Upper lobe of left lung (tissue), 6 donors: Measurements from ENCODE around the gene NOM1. TPM values are rescaled to one million over a fixed set of nuclear protein-coding genes. Genes with fewer than 3 reads are reported as not detected.
"Not testable (repeated sequence)": the region's sequence is repeated elsewhere in the genome, so short reads cannot be mapped to it uniquely, and the experiment has no call there.

ENCODE experiments used
- ATAC-seq, 2 donors: fragments of 200-7000 bp; cut with Tn5 transposase; one replicate each; pipeline ENCODE4 v1.9.1; 2022; ENCODE audit warnings: mild to moderate bottlenecking in 2 of 2, moderate library complexity in 2 of 2; ENCODE audit not compliant: low FRiP score in 2 of 2
- DNase-seq, 2 donors: peaks; one replicate each; pipeline ENCODE4 v3.0.0-alpha.2; 2019 to 2020
- H3K27ac ChIP-seq, 4 donors: fragments of 200-600 bp; sonication (generic); one replicate each; pipeline ENCODE4 v1.5.1; 2016 to 2019
- H3K27me3 ChIP-seq, 4 donors: fragments of 200-600 bp; sonication (generic); one replicate each; pipeline ENCODE4 v1.5.1; 2017 to 2019
- H3K36me3 ChIP-seq, 4 donors: fragments of 200-600 bp; sonication (generic); one replicate each; pipeline ENCODE4 v1.5.1; 2016 to 2019
- H3K4me1 ChIP-seq, 4 donors: fragments of 200-600 bp; sonication (generic); one replicate each; pipeline ENCODE4 v1.5.1; 2018 to 2019
- H3K4me3 ChIP-seq, 4 donors: fragments of 200-600 bp; sonication (generic); one replicate each; pipeline ENCODE4 v1.5.1; 2017 to 2019; ENCODE audit warnings: mild to moderate bottlenecking in 2 of 4, moderate library complexity in 1 of 4
- H3K9me3 ChIP-seq, 4 donors: fragments of 200-600 bp; sonication (generic); one replicate each; pipeline ENCODE4 v1.5.1; 2018 to 2019
- CTCF ChIP-seq, 6 experiments: fragments of 450-650 bp in 4 of 6; fragments of 200-600 bp in 2 of 6; sonication (generic) in 2 of 6; IDR thresholded peaks; one replicate each; pipeline ENCODE4 v1.5.1; 2016 to 2019; ENCODE audit warnings: antibody characterized with exemption in 6 of 6
- EP300 ChIP-seq, 4 donors: sonication (generic); formaldehyde crosslinking; IDR thresholded peaks; one replicate each; pipeline ENCODE4 v1.5.1; 2017; ENCODE audit warnings: antibody characterized with exemption in 4 of 4, control low read depth in 2 of 4
- POLR2A ChIP-seq, 4 donors: fragments of 450-650 bp; IDR thresholded peaks; one replicate each; pipeline ENCODE4 v1.5.1; 2016 to 2017; ENCODE audit warnings: antibody characterized with exemption in 4 of 4, mild to moderate bottlenecking in 2 of 4
- POLR2AphosphoS5 ChIP-seq, 2 donors: sonication (generic); formaldehyde crosslinking; IDR thresholded peaks; one replicate each; pipeline ENCODE4 v1.5.1; 2017; ENCODE audit warnings: antibody characterized with exemption in 2 of 2
- WGBS, 2 donors: methylation state at CpG; one replicate each; pipeline ENCODE4 v1.1.5; 2017 to 2018; 5-methylcytosine and 5-hydroxymethylcytosine counted together
- total RNA-seq, 6 donors: library from RNA; depleted of rRNA in 4 of 6; stranded (reverse); fragments of >200 nt in 4 of 6; gene quantifications; one replicate each; pipeline versions ENCODE4 v1.1.0 to v1.2.1, GENCODE V29; 2016 to 2021
- donor health status: DM: no; HTN: no; CAD: no; lungs with moderate emphysema.
- donor health status: DM: no; HTN: yes; CAD: no; lungs with severe emphysema.

The NOM1 gene
- 10 to 100 TPM; 18.7 to 49.2 (median 22.8) TPM for total RNA-seq

GRCh38 chr7:156949541-156950380 is at the start of gene NOM1:
NOM1 (plus strand) TSS chr7:156949712; CDS start chr7:156949738, 26 bp downstream.
- TF ChIP-seq EP300 (IDR thresholded peaks at IDR 0.05) = no peak
- TF ChIP-seq POLR2A (IDR thresholded peaks at IDR 0.05) = peak in 2 of 4 donors; percentile 16 to 77
- peak; percentile 94 to 100 (median 98) for TF ChIP-seq CTCF (IDR thresholded peaks at IDR 0.05)
- TF ChIP-seq POLR2AphosphoS5 (IDR thresholded peaks at IDR 0.05) = peak; percentile 36 to 63
- H3K4me1 ChIP-seq = peaks cover 20 to 42% (median 24%) of the 10 kb centered on the region in 4 donors
- H3K4me3 ChIP-seq = peak within 1 kb of the TSS; percentile 79 to 100 (median 100)
- H3K27ac ChIP-seq = peak within 1 kb of the TSS; percentile 47 to 76 (median 57)
- H3K9me3 ChIP-seq = no peaks in the 10 kb centered on the region
- 0% methylated on average over 47 to 74 of the region's 115 CpGs for WGBS, 2 donors
- H3K36me3 ChIP-seq = peaks cover 6 to 28% (median 21%) of the 10 kb centered on the region in 4 donors
- ATAC-seq (peak; percentile 94 to 99), DNase-seq (peak; percentile 85 to 98)
- no peaks in the 10 kb centered on the region for H3K27me3 ChIP-seq

GRCh38 chr7:156900093-156900492 is 49.4 kb upstream of the NOM1 start:
- not testable (repeated sequence) for H3K9me3 ChIP-seq, H3K27me3 ChIP-seq, H3K4me3 ChIP-seq, DNase-seq, H3K27ac ChIP-seq, H3K36me3 ChIP-seq, ATAC-seq
- 78 to 91% methylated on average over 9 of the region's 9 CpGs for WGBS, 2 donors
- peaks cover 5 to 26% (median 13%) of the 10 kb centered on the region in 4 donors for H3K4me1 ChIP-seq

- Histone ChIP-seq H3K27ac (peak overlapping the region; percentile 16 to 66 (median 57)), H3K4me3 (no peak overlapping the region), H3K36me3 (no peaks in the 10 kb centered on the region), H3K27me3 (no peaks in the 10 kb centered on the region), H3K9me3 (no peaks in the 10 kb centered on the region), H3K4me1 (peaks cover 0 to 15% (median 3%) of the 10 kb centered on the region in 4 donors)
- 43 to 45% methylated on average over 10 of the region's 10 CpGs for WGBS, 2 donors
- DNase-seq (peak in 1 of 2 donors; percentile 32), ATAC-seq (peak in 1 of 2 donors; percentile 61)
- peak; percentile 59 to 79 for TF ChIP-seq POLR2AphosphoS5 (IDR thresholded peaks at IDR 0.05)
- TF ChIP-seq POLR2A (IDR thresholded peaks at IDR 0.05) = no peak
- TF ChIP-seq EP300 (IDR thresholded peaks at IDR 0.05) = peak; percentile 57 to 99 (median 82)
- TF ChIP-seq CTCF (IDR thresholded peaks at IDR 0.05) = no peak
Observed at GRCh38 chr7:156903232-156903909, 46.1 kb upstream of the NOM1 start.

GRCh38 chr7:156906200-156906649 is 43.3 kb upstream of the NOM1 start:
- no peak for ATAC-seq
- no peak for TF ChIP-seq EP300 (IDR thresholded peaks at IDR 0.05)
- TF ChIP-seq POLR2A (IDR thresholded peaks at IDR 0.05) = no peak
- no peak for TF ChIP-seq POLR2AphosphoS5 (IDR thresholded peaks at IDR 0.05)
- no peak for TF ChIP-seq CTCF (IDR thresholded peaks at IDR 0.05)

GRCh38 chr7:156907656-156908055 is 41.9 kb upstream of the NOM1 start:
- Histone ChIP-seq H3K9me3 (no peaks in the 10 kb centered on the region), H3K4me3 (no peak overlapping the region), H3K27me3 (no peaks in the 10 kb centered on the region), H3K4me1 (peaks cover 0 to 19% (median 6%) of the 10 kb centered on the region in 4 donors), H3K27ac (no peak overlapping the region), H3K36me3 (no peaks in the 10 kb centered on the region)
- no peak for TF ChIP-seq POLR2AphosphoS5 (IDR thresholded peaks at IDR 0.05)
- no peak for TF ChIP-seq EP300 (IDR thresholded peaks at IDR 0.05)
- TF ChIP-seq POLR2A (IDR thresholded peaks at IDR 0.05) = no peak
- no peak for TF ChIP-seq CTCF (IDR thresholded peaks at IDR 0.05)
- no peak for DNase-seq
- WGBS, 2 donors = 61 to 72% methylated on average over 4 of the region's 4 CpGs
- ATAC-seq = no peak

More at GRCh38 chr7:156906200-156906649, 43.3 kb upstream of the NOM1 start:
- no peaks in the 10 kb centered on the region for H3K9me3 ChIP-seq
- no peaks in the 10 kb centered on the region for H3K36me3 ChIP-seq
- no peak for DNase-seq
- 65 to 85% methylated on average over 4 of the region's 4 CpGs for WGBS, 2 donors
- peak overlapping the region in 1 of 4 donors; percentile 48 for H3K27ac ChIP-seq
- no peaks in the 10 kb centered on the region for H3K27me3 ChIP-seq
- H3K4me1 ChIP-seq = peaks cover 0 to 19% (median 6%) of the 10 kb centered on the region in 4 donors
- H3K4me3 ChIP-seq = no peak overlapping the region

GRCh38 chr7:156909574-156910252 is 39.8 kb upstream of the NOM1 start:
- WGBS, 2 donors = 77 to 91% methylated on average over 3 of the region's 3 CpGs
- not testable (repeated sequence) for ATAC-seq, H3K9me3 ChIP-seq, H3K27me3 ChIP-seq, H3K36me3 ChIP-seq, H3K4me3 ChIP-seq, H3K27ac ChIP-seq, DNase-seq, H3K4me1 ChIP-seq
